Activated CD4-positive, alpha-beta T cell treated with anti-CD3 and anti-CD28 coated beads for 36 hours (primary cell): ENCODE data around the gene GUCA2A. TPM values are rescaled to one million over a fixed set of nuclear protein-coding genes. Genes with fewer than 3 reads are reported as not detected.

Experiments used
- ATAC-seq: fragments of 200-7000 bp; cut with Tn5 transposase; one replicate; pipeline ENCODE4 v1.10.0; 2021; ENCODE audit warnings: mild to moderate bottlenecking, moderate library complexity
- CTCF ChIA-PET: fragments of 350-600 bp; sonication (Branson Sonifier 250); formaldehyde crosslinking; loops from one replicate; lab custom pipeline; 2021; ENCODE audit warnings: antibody characterized with exemption; lab: Charles Lee
- POLR2A ChIA-PET: fragments of 350-600 bp; sonication (Branson Sonifier 250); formaldehyde crosslinking; loops from one replicate; lab custom pipeline; 2021; ENCODE audit warnings: antibody characterized with exemption, inconsistent platforms; lab: Charles Lee
- DNase-seq: peaks from one replicate; pipeline ENCODE4 v3.0.0-alpha.2; 2020
- H3K27ac Mint-ChIP-seq: one replicate; pipeline ENCODE4 v1.8.0; 2021; ENCODE audit warnings: mixed read lengths
- H3K27me3 Mint-ChIP-seq: one replicate; pipeline ENCODE4 v1.8.0; 2021; ENCODE audit warnings: mixed read lengths
- H3K36me3 Mint-ChIP-seq: one replicate; pipeline ENCODE4 v1.8.0; 2021; ENCODE audit warnings: low read depth, mixed read lengths
- H3K4me1 Mint-ChIP-seq: one replicate; pipeline ENCODE4 v1.8.0; 2021; ENCODE audit warnings: mixed read lengths
- H3K4me3 Mint-ChIP-seq: one replicate; pipeline ENCODE4 v1.8.0; 2021; ENCODE audit warnings: mild to moderate bottlenecking, moderate library complexity, mixed read lengths
- H3K9me3 Mint-ChIP-seq: one replicate; pipeline ENCODE4 v1.8.0; 2021; ENCODE audit warnings: low read depth, mixed read lengths
- intact Hi-C, 2 experiments: fragments of 100-400 bp; cut with DNase I in 1 of 2; cut with micrococcal nuclease in 1 of 2; formaldehyde crosslinking; loops; one replicate each; pipeline versions ENCODE4 v1.14.2 to v1.15.1; 2022 to 2024; cut with DNase I, micrococcal nuclease
- total RNA-seq, 2 experiments: library from RNA; stranded (reverse); gene quantifications; one replicate each; pipeline ENCODE4 v1.2.3, GENCODE V29; 2021

The GUCA2A gene
- total RNA-seq, 2 experiments from 2014 or later, result not detected

DNA sequence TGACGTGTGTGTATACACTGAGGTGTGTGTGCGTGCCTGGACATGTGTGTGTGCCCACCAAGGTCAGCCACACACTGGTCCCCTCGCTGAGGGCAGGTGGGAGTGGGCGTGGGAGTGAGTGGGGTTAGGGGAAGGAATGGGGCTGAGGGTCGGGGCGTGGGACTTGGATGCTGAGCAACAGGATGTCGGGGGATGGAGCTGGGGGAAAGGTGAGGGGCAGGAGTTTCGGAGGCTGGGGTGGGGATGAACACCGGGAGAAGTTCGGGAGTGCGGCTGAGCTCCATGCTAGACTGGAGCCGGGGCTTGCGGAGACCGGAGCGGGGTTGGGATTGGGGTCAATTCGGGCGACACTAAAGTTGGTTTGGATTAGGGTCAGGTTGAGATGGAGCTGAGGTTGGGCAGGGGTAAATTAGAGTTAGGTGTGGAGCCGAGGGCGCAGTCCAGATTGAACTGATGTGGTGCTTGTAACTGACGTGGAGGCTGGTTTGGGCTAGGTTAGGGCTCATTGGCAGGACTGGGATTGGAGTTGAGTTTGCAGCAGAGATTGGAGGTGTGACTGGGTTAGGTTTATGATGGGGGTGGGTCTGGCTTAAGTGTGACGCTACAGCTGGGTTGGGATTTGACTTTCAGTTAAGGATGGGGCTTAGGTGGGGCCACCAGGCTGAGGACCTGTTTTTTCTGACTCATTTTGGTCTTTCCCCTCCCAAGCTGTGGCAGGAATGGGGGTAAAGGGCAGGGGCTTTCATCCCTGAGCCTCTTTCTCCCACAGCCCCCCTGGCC, 3.3 kb upstream of the GUCA2A start:
- Mint-ChIP-seq H3K36me3 (no peaks in the 10 kb centered on the region), H3K4me1 (no peaks in the 10 kb centered on the region), H3K9me3 (no peaks in the 10 kb centered on the region), H3K4me3 (no peak overlapping the region), H3K27me3 (peaks cover 3% of the 10 kb centered on the region), H3K27ac (no peak overlapping the region)
- ChIA-PET CTCF (interaction anchor here (0.6 kb wide), 1 partner anchor 626 kb away, joined by 3 read pairs; no protein-coding TSS in a partner anchor), POLR2A (no interaction called here)
- ATAC-seq (no peak), DNase-seq (no peak)
- intact Hi-C loops, result no loop called here

- Mint-ChIP-seq H3K4me3 (no peak overlapping the region), H3K27me3 (peaks cover under 1% of the 10 kb centered on the region), H3K36me3 (peaks cover 2% of the 10 kb centered on the region), H3K27ac (no peak overlapping the region), H3K4me1 (no peaks in the 10 kb centered on the region), H3K9me3 (peaks cover 9% of the 10 kb centered on the region)
- POLR2A ChIA-PET, result no interaction called here
- no peak for ATAC-seq
- CTCF ChIA-PET, result interaction anchor here (0.8 to 1.0 kb wide), 2 partner anchors 8 to 666 kb away, joined by 3 read pairs; no protein-coding TSS in a partner anchor
- intact Hi-C loops, result no loop called here
- no peak for DNase-seq
Observed at GRCh38 chr1:42165511-42166210, 1.1 kb upstream of the GUCA2A start.

DNA sequence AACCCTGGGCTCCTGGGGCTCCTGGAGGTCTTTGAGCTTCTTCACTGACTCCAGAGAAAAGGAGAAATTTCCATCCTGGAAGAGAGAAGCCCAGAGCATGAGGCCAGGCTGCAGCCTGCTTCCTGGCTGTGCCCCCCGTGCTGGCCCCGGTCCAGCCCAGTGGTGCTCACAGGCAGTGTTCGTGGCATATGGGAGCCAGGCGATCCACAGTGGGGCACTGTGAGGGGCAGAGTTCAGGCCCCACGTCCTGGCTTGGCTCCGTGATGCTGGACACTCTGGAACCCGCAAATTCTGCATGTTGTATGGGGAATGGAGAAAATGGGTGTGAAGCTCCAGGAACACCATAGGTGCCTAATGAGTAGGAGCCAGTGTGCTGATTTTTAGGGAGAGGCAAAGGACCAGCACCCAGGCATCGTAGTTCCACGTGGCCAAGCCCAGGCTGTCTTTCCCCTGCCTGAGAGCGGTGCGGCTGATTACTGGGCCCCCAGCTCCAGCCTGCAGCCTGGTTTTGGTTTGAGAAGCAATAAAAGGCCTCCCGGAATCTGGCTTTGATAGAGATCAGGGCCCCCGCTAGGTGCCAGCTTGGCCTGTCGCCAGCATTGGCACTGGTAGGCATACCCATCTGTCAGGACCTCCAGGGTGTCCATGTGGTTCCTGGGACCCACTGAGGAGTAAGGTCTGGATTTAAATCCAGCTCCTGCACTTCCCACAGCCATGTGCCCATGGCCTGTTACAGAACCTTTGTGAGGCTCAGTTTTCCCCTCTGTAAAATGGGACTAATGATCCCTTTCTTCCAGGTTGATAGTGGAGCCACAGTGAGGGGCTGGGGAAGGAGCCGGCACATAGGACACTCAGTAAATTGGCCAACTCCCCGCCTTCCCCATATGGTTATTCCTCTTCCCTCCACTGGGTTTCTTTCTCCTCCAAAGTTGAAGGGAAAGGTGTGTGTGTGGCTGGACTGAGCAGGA, 725 bp downstream of the GUCA2A start:
- peaks cover 2% of the 10 kb centered on the region for H3K27me3 Mint-ChIP-seq
- DNase-seq, result no peak
- ATAC-seq, result no peak
- CTCF ChIA-PET, result interaction anchor here (0.6 to 1.5 kb wide), 3 partner anchors 9 to 156 kb away, joined by 3 to 7 read pairs (median 4); no protein-coding TSS in a partner anchor
- no peak overlapping the region for H3K4me3 Mint-ChIP-seq
- H3K9me3 Mint-ChIP-seq, result peaks cover 13% of the 10 kb centered on the region
- peaks cover 2% of the 10 kb centered on the region for H3K36me3 Mint-ChIP-seq
- POLR2A ChIA-PET, result no interaction called here
- intact Hi-C loops, result no loop called here
- no peak overlapping the region for H3K27ac Mint-ChIP-seq
- no peaks in the 10 kb centered on the region for H3K4me1 Mint-ChIP-seq

GRCh38 chr1:42163114-42163513, 1.4 kb downstream of the GUCA2A start:
- DNase-seq (no peak), ATAC-seq (no peak)
- Mint-ChIP-seq H3K36me3 (peaks cover 2% of the 10 kb centered on the region), H3K27me3 (peaks cover 2% of the 10 kb centered on the region), H3K4me1 (no peaks in the 10 kb centered on the region), H3K9me3 (peaks cover 13% of the 10 kb centered on the region), H3K27ac (no peak overlapping the region), H3K4me3 (no peak overlapping the region)
- intact Hi-C loops, result no loop called here
- ChIA-PET POLR2A (no interaction called here), CTCF (interaction anchor here (0.9 to 1.5 kb wide), 2 partner anchors 10 to 12 kb away, joined by 4 to 7 read pairs; no protein-coding TSS in a partner anchor)

GRCh38 chr1:42162181-42162580, 2.4 kb downstream of the GUCA2A start:
- no peak for DNase-seq
- CTCF ChIA-PET, result interaction anchor here (0.5 to 1.5 kb wide), 2 partner anchors 11 to 37 kb away, joined by 4 to 7 read pairs; no protein-coding TSS in a partner anchor

GRCh38 chr1:42158189-42158588, 6.4 kb downstream of the GUCA2A start:
- CTCF ChIA-PET, result interaction anchor here (0.6 to 1.1 kb wide), 3 partner anchors 16 to 19 kb away, joined by 3 to 5 read pairs (median 3); no protein-coding TSS in a partner anchor
- no peak for DNase-seq
- Mint-ChIP-seq H3K36me3 (peaks cover 2% of the 10 kb centered on the region), H3K27me3 (peaks cover 2% of the 10 kb centered on the region), H3K9me3 (peaks cover 13% of the 10 kb centered on the region), H3K4me1 (peaks cover 4% of the 10 kb centered on the region), H3K4me3 (no peak overlapping the region), H3K27ac (no peak overlapping the region)
- POLR2A ChIA-PET, result no interaction called here
- intact Hi-C loops, result loop anchor here (5.0 to 10.0 kb wide), 2 partner anchors 333 to 586 kb away; no protein-coding TSS in a partner anchor
- no peak for ATAC-seq

More at GRCh38 chr1:42162181-42162580, 2.4 kb downstream of the GUCA2A start:
- Mint-ChIP-seq H3K27ac (no peak overlapping the region), H3K9me3 (peaks cover 13% of the 10 kb centered on the region), H3K36me3 (peaks cover 2% of the 10 kb centered on the region), H3K4me3 (no peak overlapping the region), H3K27me3 (peaks cover 2% of the 10 kb centered on the region), H3K4me1 (peaks cover 4% of the 10 kb centered on the region)
- intact Hi-C loops, result no loop called here
- no peak for ATAC-seq
- POLR2A ChIA-PET, result no interaction called here

GRCh38 chr1:42157667-42158066, 6.9 kb downstream of the GUCA2A start:
- H3K36me3 Mint-ChIP-seq, result peaks cover 2% of the 10 kb centered on the region
- H3K9me3 Mint-ChIP-seq, result peaks cover 13% of the 10 kb centered on the region
- intact Hi-C loops, result loop anchor here (5.0 to 10.0 kb wide), 2 partner anchors 333 to 585 kb away; no protein-coding TSS in a partner anchor
- ATAC-seq (peak; percentile 66), DNase-seq (peak; percentile 38)
- peaks cover 2% of the 10 kb centered on the region for H3K27me3 Mint-ChIP-seq
- POLR2A ChIA-PET, result no interaction called here
- no peak overlapping the region for H3K4me3 Mint-ChIP-seq
- no peak overlapping the region for H3K27ac Mint-ChIP-seq
- CTCF ChIA-PET, result interaction anchor here (0.8 kb wide), 1 partner anchor 16 kb away, joined by 3 read pairs; no protein-coding TSS in a partner anchor
- peaks cover 4% of the 10 kb centered on the region for H3K4me1 Mint-ChIP-seq

DNA sequence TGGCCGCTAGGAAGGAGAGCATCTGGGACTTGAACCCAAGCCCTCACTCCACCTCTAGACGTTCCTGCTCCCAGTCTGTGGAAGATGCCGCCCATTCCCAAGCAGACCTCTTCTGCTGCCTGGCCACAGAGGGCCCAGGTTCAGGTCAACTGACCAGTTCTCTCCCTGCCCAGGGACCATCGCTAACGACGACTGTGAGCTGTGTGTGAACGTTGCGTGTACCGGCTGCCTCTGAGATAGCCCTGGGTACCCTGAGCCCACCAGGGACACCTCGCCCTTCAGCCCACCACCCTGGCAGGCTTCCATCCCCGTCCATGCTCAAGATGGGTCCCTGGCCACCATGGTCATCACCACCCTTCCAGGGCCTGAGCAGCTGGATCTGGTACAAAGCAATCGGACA, 9.2 kb downstream of the GUCA2A start:
- DNase-seq (no peak), ATAC-seq (no peak)
- CTCF ChIA-PET, result interaction anchor here (0.6 to 3.5 kb wide), 3 partner anchors 9 to 36 kb away, joined by 3 to 16 read pairs (median 4); no protein-coding TSS in a partner anchor
- POLR2A ChIA-PET, result no interaction called here
- H3K27me3 Mint-ChIP-seq, result peaks cover 2% of the 10 kb centered on the region
- intact Hi-C loops, result loop anchor here (5.0 to 10.0 kb wide), 2 partner anchors 331 to 583 kb away; no protein-coding TSS in a partner anchor
- no peaks in the 10 kb centered on the region for H3K36me3 Mint-ChIP-seq
- H3K9me3 Mint-ChIP-seq, result peaks cover under 1% of the 10 kb centered on the region
- no peak overlapping the region for H3K27ac Mint-ChIP-seq
- peaks cover 4% of the 10 kb centered on the region for H3K4me1 Mint-ChIP-seq
- no peak overlapping the region for H3K4me3 Mint-ChIP-seq

- ATAC-seq (no peak), DNase-seq (no peak)
- ChIA-PET CTCF (interaction anchor here (3.5 kb wide), 1 partner anchor 19 kb away, joined by 16 read pairs; no protein-coding TSS in a partner anchor), POLR2A (no interaction called here)
- no peak overlapping the region for H3K27ac Mint-ChIP-seq
- H3K4me3 Mint-ChIP-seq, result no peak overlapping the region
- intact Hi-C loops, result loop anchor here (5.0 to 10.0 kb wide), 2 partner anchors 330 to 582 kb away; no protein-coding TSS in a partner anchor
- H3K4me1 Mint-ChIP-seq, result peaks cover 4% of the 10 kb centered on the region
- peaks cover 7% of the 10 kb centered on the region for H3K27me3 Mint-ChIP-seq
- H3K9me3 Mint-ChIP-seq, result no peaks in the 10 kb centered on the region
- H3K36me3 Mint-ChIP-seq, result no peaks in the 10 kb centered on the region
Observed at GRCh38 chr1:42154685-42155084, 9.9 kb downstream of the GUCA2A start.

- CTCF ChIA-PET, result interaction anchor here (3.5 kb wide), 1 partner anchor 20 kb away, joined by 16 read pairs; no protein-coding TSS in a partner anchor
- Mint-ChIP-seq H3K36me3 (no peaks in the 10 kb centered on the region), H3K27me3 (peaks cover 8% of the 10 kb centered on the region)
Observed at GRCh38 chr1:42153624-42154023, 10.9 kb downstream of the GUCA2A start.

More at GRCh38 chr1:42153624-42154023, 10.9 kb downstream of the GUCA2A start:
- DNase-seq, result no peak
- no peak for ATAC-seq
- POLR2A ChIA-PET, result no interaction called here
- Mint-ChIP-seq H3K27ac (no peak overlapping the region), H3K9me3 (no peaks in the 10 kb centered on the region), H3K4me1 (peaks cover 4% of the 10 kb centered on the region), H3K4me3 (no peak overlapping the region)
- intact Hi-C loops, result loop anchor here in 1 of 2 experiments (10.0 kb wide), 1 partner anchor 329 kb away; no protein-coding TSS in a partner anchor
